HepG2 (cell line): Measurements from ENCODE around the gene ABHD1. TPM values are rescaled to one million over a fixed set of nuclear protein-coding genes. Genes with fewer than 3 reads are reported as not detected.

Source experiments
- CREM ChIP-seq, 2 experiments: sonication (generic) in 1 of 2; formaldehyde crosslinking in 1 of 2; IDR thresholded peaks; 2 replicates each; pipeline versions ENCODE4 v1.4.0 to v1.6.1; 2016 to 2020; ENCODE audit warnings: antibody characterized with exemption in 1 of 2, mild to moderate bottlenecking in 1 of 2, missing genetic modification reagents in 1 of 2
- FOSL1 ChIP-seq: sonication (generic); formaldehyde crosslinking; IDR thresholded peaks from 2 replicates; pipeline ENCODE4 v1.9.0; 2021; ENCODE audit warnings: missing genetic modification reagents, borderline replicate concordance
- HNRNPK ChIP-seq: fragments of 200-400 bp; formaldehyde crosslinking; IDR thresholded peaks from 2 replicates; pipeline ENCODE4 v1.6.1; 2018; ENCODE audit warnings: low read length, low read depth, moderate library complexity, mild to moderate bottlenecking; ENCODE audit not compliant: poor library complexity, severe bottlenecking
- HOXA5 ChIP-seq: sonication (generic); formaldehyde crosslinking; IDR thresholded peaks from 2 replicates; pipeline ENCODE4 v1.4.0; 2020; ENCODE audit warnings: missing genetic modification reagents
- ISL2 ChIP-seq: sonication (generic); formaldehyde crosslinking; IDR thresholded peaks from 2 replicates; pipeline ENCODE4 v1.5.0; 2020; ENCODE audit warnings: missing genetic modification reagents
- JARID2 ChIP-seq: sonication (generic); formaldehyde crosslinking; IDR thresholded peaks from 2 replicates; pipeline ENCODE4 v1.8.1; 2023; ENCODE audit warnings: missing genetic modification reagents, inconsistent platforms; ENCODE audit not compliant: insufficient replicate concordance
- NFKBIZ ChIP-seq: IDR thresholded peaks from 2 replicates; pipeline ENCODE4 v1.6.1; 2018; ENCODE audit warnings: missing genetic modification reagents, missing compliant biosample characterization
- RARG ChIP-seq: sonication (generic); formaldehyde crosslinking; IDR thresholded peaks from 2 replicates; pipeline ENCODE4 v1.4.0; 2020; ENCODE audit warnings: low read depth, mild to moderate bottlenecking, missing genetic modification reagents
- SNAPC2 ChIP-seq: sonication (generic); formaldehyde crosslinking; IDR thresholded peaks from 2 replicates; pipeline ENCODE4 v1.8.1; 2022; ENCODE audit warnings: mild to moderate bottlenecking, missing genetic modification reagents
- SUZ12 ChIP-seq: fragments of 150-350 bp; IDR thresholded peaks from 2 replicates; pipeline ENCODE4 v1.6.1; 2014; ENCODE audit warnings: low read depth, low read length
- ZBTB1 ChIP-seq: sonication (generic); formaldehyde crosslinking; IDR thresholded peaks from 2 replicates; pipeline ENCODE4 v1.4.0; 2020; ENCODE audit warnings: missing genetic modification reagents, borderline replicate concordance
- ZNF207 ChIP-seq: fragments of 450-650 bp; IDR thresholded peaks from 2 replicates; pipeline ENCODE4 v1.6.1; 2016; ENCODE audit warnings: antibody characterized with exemption, borderline replicate concordance
- ZNF343 ChIP-seq: sonication (generic); formaldehyde crosslinking; IDR thresholded peaks from 2 replicates; pipeline ENCODE4 v1.4.0; 2020; ENCODE audit warnings: mild to moderate bottlenecking, missing genetic modification reagents
- ZNF772 ChIP-seq: sonication (generic); formaldehyde crosslinking; IDR thresholded peaks from 2 replicates; pipeline ENCODE4 v1.5.0; 2020; ENCODE audit warnings: mild to moderate bottlenecking, missing genetic modification reagents
- ZNF792 ChIP-seq: IDR thresholded peaks from 2 replicates; pipeline ENCODE4 v1.6.1; 2016
- polyA plus RNA-seq, 8 experiments: library from polyadenylated mRNA; depleted of rRNA in 3 of 8; stranded (reverse) in 7 of 8; unstranded in 1 of 8; fragments of >200 nt; fragmentation: Illumina TruSeq in 4 of 8; extraction: Trizol in 4 of 8; gene quantifications; 2 replicates each; pipeline versions ENCODE4 v1.2.1 to v1.2.3, GENCODE V29; 2011 to 2016; ENCODE audit warnings: low read depth in 4 of 8, missing spikeins in 1 of 8, mixed read lengths in 1 of 8; ENCODE audit not compliant: insufficient read depth in 1 of 8
- total RNA-seq, 5 experiments: library from RNA; depleted of rRNA; stranded (reverse); fragments of >200 nt; fragmentation: Illumina TruSeq; extraction: Trizol; gene quantifications; 2 replicates each; pipeline ENCODE4 v1.2.3, GENCODE V29; 2016; ENCODE audit warnings: low read depth in 1 of 5
- TF ChIP-seq, protein P1 (sequence below): sonication (generic); formaldehyde crosslinking; IDR thresholded peaks from 2 replicates; pipeline ENCODE4 v1.4.0; 2020; ENCODE audit warnings: missing genetic modification reagents, borderline replicate concordance
- TF ChIP-seq, protein P2 (sequence below): sonication (generic); formaldehyde crosslinking; IDR thresholded peaks from 2 replicates; pipeline ENCODE4 v1.5.0; 2020; ENCODE audit warnings: mild to moderate bottlenecking, missing genetic modification reagents
- TF ChIP-seq, protein P3 (sequence below): sonication (generic); formaldehyde crosslinking; conservative IDR thresholded peaks from 2 replicates; pipeline ENCODE4 v1.8.1; 2023; ENCODE audit warnings: missing genetic modification reagents
- TF ChIP-seq, protein P4 (sequence below): sonication (generic); formaldehyde crosslinking; IDR thresholded peaks from 2 replicates; pipeline ENCODE4; 2020; ENCODE audit warnings: missing genetic modification reagents, mild to moderate bottlenecking, borderline replicate concordance

The ABHD1 gene
- total and polyA plus RNA-seq, 2 of the 13 experiments (the other 11 are each of a cell fraction or from before 2014, with no cell fraction given) = 0.04 to 0.81 TPM

DNA sequence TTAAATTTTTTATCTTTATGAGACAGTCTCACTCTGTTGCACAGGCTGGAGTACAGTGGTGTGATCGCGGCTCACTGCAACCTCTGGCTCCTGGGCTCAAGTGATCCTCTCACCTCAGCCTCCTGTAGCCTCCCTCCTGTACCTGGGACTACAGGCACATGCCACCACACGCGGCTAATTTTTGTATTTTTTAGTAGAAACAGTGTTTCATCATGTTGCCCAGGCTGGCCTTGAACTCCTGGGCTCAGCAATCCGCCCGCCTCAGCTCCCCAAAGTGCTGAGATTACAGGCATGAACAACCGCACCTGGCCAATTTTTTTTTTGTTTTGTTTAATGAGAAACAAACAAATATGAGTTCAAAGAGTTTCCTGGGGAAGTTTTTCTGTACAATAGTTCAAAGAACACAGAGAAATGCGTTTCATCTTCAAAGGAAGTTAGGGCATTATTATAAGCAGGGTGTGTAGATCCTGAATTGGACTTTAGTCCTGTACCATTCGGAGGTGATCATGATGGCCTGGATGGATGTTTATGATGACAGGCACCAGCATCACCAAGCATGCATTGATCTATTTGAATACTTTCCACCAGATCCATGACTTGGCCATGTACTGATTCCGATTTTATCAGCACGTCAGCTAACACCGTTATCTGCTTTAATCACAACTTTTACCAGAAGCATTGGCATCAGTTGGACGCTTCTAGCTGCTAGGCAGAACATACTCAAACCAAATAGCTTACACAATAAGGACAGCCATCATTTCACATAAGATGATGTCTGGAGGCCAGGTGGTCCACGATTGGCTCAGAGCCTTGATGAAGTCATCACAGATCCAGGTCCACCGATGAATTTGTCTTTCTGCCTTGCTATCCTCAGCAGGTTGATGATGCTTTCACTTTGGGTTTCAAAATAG lies 54.1 kb downstream of the ABHD1 start (continued):
- TF ChIP-seq ZBTB1 (CRISPR knock-in tag) = no peak
- TF ChIP-seq FOSL1 (CRISPR knock-in tag) = peak; percentile 46; the same call in 1 of the 2 replicates
- no peak; the same call in 1 of the 2 replicates for TF ChIP-seq ZNF343 (CRISPR knock-in tag)
- 0 out of 2 replicates have a peak, but pooled peaks have one; percentile 50 for TF ChIP-seq NFKBIZ (CRISPR knock-in tag)
- no peak for TF ChIP-seq RARG (CRISPR knock-in tag)
- TF ChIP-seq ZNF792 (CRISPR knock-in tag) = peak; percentile 37; the same call in 1 of the 2 replicates
- no peak for TF ChIP-seq ZNF207
- TF ChIP-seq HOXA5 (CRISPR knock-in tag) = peak; percentile 94
- TF ChIP-seq, protein P1, sequence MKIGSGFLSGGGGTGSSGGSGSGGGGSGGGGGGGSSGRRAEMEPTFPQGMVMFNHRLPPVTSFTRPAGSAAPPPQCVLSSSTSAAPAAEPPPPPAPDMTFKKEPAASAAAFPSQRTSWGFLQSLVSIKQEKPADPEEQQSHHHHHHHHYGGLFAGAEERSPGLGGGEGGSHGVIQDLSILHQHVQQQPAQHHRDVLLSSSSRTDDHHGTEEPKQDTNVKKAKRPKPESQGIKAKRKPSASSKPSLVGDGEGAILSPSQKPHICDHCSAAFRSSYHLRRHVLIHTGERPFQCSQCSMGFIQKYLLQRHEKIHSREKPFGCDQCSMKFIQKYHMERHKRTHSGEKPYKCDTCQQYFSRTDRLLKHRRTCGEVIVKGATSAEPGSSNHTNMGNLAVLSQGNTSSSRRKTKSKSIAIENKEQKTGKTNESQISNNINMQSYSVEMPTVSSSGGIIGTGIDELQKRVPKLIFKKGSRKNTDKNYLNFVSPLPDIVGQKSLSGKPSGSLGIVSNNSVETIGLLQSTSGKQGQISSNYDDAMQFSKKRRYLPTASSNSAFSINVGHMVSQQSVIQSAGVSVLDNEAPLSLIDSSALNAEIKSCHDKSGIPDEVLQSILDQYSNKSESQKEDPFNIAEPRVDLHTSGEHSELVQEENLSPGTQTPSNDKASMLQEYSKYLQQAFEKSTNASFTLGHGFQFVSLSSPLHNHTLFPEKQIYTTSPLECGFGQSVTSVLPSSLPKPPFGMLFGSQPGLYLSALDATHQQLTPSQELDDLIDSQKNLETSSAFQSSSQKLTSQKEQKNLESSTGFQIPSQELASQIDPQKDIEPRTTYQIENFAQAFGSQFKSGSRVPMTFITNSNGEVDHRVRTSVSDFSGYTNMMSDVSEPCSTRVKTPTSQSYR (CRISPR knock-in tag) = peak; percentile 32; the same call in 1 of the 2 replicates
- TF ChIP-seq, protein P2, sequence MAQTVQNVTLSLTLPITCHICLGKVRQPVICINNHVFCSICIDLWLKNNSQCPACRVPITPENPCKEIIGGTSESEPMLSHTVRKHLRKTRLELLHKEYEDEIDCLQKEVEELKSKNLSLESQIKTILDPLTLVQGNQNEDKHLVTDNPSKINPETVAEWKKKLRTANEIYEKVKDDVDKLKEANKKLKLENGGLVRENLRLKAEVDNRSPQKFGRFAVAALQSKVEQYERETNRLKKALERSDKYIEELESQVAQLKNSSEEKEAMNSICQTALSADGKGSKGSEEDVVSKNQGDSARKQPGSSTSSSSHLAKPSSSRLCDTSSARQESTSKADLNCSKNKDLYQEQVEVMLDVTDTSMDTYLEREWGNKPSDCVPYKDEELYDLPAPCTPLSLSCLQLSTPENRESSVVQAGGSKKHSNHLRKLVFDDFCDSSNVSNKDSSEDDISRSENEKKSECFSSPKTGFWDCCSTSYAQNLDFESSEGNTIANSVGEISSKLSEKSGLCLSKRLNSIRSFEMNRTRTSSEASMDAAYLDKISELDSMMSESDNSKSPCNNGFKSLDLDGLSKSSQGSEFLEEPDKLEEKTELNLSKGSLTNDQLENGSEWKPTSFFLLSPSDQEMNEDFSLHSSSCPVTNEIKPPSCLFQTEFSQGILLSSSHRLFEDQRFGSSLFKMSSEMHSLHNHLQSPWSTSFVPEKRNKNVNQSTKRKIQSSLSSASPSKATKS = 0 out of 2 replicates have a peak, but pooled peaks have one; percentile 79
- no peak for TF ChIP-seq JARID2 (CRISPR knock-in tag)
- no peak for TF ChIP-seq HNRNPK
- TF ChIP-seq ZNF772 (CRISPR knock-in tag) = peak; percentile 73; the same call in 1 of the 2 replicates
- TF ChIP-seq, protein P3, sequence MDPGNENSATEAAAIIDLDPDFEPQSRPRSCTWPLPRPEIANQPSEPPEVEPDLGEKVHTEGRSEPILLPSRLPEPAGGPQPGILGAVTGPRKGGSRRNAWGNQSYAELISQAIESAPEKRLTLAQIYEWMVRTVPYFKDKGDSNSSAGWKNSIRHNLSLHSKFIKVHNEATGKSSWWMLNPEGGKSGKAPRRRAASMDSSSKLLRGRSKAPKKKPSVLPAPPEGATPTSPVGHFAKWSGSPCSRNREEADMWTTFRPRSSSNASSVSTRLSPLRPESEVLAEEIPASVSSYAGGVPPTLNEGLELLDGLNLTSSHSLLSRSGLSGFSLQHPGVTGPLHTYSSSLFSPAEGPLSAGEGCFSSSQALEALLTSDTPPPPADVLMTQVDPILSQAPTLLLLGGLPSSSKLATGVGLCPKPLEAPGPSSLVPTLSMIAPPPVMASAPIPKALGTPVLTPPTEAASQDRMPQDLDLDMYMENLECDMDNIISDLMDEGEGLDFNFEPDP (CRISPR knock-in tag) = peak; percentile 83; the same call in 1 of the 2 replicates
- no peak for TF ChIP-seq SUZ12
- peak; percentile 98 for TF ChIP-seq ISL2
- TF ChIP-seq CREM (IDR thresholded peaks at IDR 0.05) = peak; percentile 97
- no peak for TF ChIP-seq CREM (CRISPR knock-in tag; IDR thresholded peaks at IDR 0.05)
- TF ChIP-seq SNAPC2 (CRISPR knock-in tag) = peak; percentile 73; the same call in 1 of the 2 replicates
- TF ChIP-seq, protein P4, sequence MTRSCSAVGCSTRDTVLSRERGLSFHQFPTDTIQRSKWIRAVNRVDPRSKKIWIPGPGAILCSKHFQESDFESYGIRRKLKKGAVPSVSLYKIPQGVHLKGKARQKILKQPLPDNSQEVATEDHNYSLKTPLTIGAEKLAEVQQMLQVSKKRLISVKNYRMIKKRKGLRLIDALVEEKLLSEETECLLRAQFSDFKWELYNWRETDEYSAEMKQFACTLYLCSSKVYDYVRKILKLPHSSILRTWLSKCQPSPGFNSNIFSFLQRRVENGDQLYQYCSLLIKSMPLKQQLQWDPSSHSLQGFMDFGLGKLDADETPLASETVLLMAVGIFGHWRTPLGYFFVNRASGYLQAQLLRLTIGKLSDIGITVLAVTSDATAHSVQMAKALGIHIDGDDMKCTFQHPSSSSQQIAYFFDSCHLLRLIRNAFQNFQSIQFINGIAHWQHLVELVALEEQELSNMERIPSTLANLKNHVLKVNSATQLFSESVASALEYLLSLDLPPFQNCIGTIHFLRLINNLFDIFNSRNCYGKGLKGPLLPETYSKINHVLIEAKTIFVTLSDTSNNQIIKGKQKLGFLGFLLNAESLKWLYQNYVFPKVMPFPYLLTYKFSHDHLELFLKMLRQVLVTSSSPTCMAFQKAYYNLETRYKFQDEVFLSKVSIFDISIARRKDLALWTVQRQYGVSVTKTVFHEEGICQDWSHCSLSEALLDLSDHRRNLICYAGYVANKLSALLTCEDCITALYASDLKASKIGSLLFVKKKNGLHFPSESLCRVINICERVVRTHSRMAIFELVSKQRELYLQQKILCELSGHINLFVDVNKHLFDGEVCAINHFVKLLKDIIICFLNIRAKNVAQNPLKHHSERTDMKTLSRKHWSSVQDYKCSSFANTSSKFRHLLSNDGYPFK (CRISPR knock-in tag) = peak; percentile 45; the same call in 1 of the 2 replicates
